ENCODE results near the gene CD101. TPM values are rescaled to one million over a fixed set of nuclear protein-coding genes. Genes with fewer than 3 reads are reported as not detected.

The CD101 gene
- total RNA-seq, 1 experiment from 2014 or later = 0.76 TPM

DNA sequence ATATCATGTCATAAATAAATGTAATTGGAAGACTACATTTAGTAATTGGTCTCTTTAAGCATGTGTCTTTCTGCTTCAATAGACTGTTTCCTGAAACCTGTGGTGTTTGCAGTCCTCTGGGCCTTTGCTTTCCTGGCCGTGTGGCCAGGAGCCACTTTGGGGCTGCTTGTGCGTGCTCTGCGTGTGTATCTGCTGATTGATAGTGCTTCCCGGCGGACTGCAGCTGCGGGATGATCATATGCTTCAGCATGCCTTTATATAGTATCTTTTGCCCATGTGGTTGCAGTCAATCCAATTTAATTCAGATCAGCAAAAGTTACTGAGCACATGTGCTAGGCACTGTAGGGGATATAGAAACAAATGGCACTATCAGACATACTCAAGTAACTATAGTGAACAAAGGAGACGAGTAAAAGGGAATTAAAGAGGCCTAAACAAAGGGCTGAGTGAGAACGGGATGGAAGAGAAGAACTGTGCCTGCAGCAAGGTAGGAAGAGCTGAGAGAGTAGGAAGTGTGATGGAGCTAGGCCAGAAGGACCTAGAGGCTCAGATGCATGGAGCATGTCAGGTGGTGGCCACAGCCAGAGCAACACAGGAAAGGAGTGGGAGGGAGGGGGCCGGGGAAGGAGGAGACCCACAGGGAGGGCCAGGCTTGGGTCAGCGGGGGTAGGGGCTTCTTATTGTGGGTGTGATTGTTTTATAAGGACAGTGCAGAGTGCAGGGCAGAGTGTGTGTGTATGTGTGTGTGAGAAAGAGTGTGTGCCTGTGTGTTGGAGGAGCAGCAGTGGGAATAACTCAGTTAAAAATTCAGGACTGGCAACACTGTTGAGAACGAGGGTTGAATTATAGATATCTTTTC lies 31.4 kb downstream of the CD101 start:
- H3K9me2 ChIP-seq (ENCODE audit: insufficient read depth) = no peaks in the 10 kb centered on the region

DNA sequence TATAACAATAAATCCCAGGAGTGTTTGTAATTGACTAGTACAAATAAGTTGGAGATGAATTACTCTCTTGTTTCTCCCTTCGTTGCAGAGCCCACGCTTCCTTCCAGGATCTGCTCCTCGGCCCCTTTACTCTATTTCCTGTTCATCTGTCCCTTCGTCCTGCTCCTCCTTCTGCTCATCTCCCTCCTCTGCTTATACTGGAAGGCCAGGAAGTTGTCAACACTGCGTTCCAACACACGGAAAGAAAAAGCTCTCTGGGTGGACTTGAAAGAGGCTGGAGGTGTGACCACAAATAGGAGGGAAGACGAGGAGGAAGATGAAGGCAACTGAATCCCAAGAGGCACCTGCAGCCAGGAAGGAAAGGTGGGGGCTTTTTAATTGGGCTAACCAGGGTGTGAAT lies 32.2 kb downstream of the CD101 start:
- no peak overlapping the region for H3K4me3 ChIP-seq
- no peak for DNase-seq
- H4K20me1 ChIP-seq (ENCODE audit: insufficient read depth) = no peaks in the 10 kb centered on the region
- H3K9me2 ChIP-seq (ENCODE audit: insufficient read depth) = no peaks in the 10 kb centered on the region
- intact Hi-C loops (cut with micrococcal nuclease; ENCODE audit: unreplicated experiment) = no loop called here
- no peak overlapping the region for H3K27ac ChIP-seq
- H3K4me1 ChIP-seq (replicated peaks; ENCODE audit: insufficient read depth) = no peaks in the 10 kb centered on the region
- POLR2A ChIA-PET (ENCODE audit: unreplicated experiment) = no interaction called here
- CTCF ChIA-PET = no interaction called here
- no peak overlapping the region for H2AFZ ChIP-seq
- TF ChIP-seq CTCF (conservative IDR thresholded peaks at IDR 0.05) (no peak), EZH2 (IDR thresholded peaks at IDR 0.05; ENCODE audit: low read depth) (no peak)
- H3K27me3 ChIP-seq (ENCODE audit: insufficient read depth, low read depth) = no peaks in the 10 kb centered on the region
- no peaks in the 10 kb centered on the region for H3K36me3 ChIP-seq (ENCODE audit: low read depth)
- BruUV-seq (replicated peaks) = no TSS peak
- no peaks in the 10 kb centered on the region for H3K9me3 ChIP-seq (ENCODE audit: insufficient read depth, low read depth)
- H3K79me2 ChIP-seq (ENCODE audit: low read depth) = no peaks in the 10 kb centered on the region
- H3K4me2 ChIP-seq = no peak overlapping the region
- no peaks in the 10 kb centered on the region for H3F3A ChIP-seq (ENCODE audit: insufficient read depth, low read depth)

More for the DNA sequence above, 31.4 kb downstream of the CD101 start:
- no peaks in the 10 kb centered on the region for H3K9me3 ChIP-seq (ENCODE audit: insufficient read depth, low read depth)
- no peak overlapping the region for H2AFZ ChIP-seq
- no peaks in the 10 kb centered on the region for H4K20me1 ChIP-seq (ENCODE audit: insufficient read depth)
- intact Hi-C loops (cut with micrococcal nuclease; ENCODE audit: unreplicated experiment) = no loop called here
- no peaks in the 10 kb centered on the region for H3K79me2 ChIP-seq (ENCODE audit: low read depth)
- CTCF ChIA-PET = no interaction called here
- H3K36me3 ChIP-seq (ENCODE audit: low read depth) = no peaks in the 10 kb centered on the region
- no peak overlapping the region for H3K4me3 ChIP-seq
- no peaks in the 10 kb centered on the region for H3K4me1 ChIP-seq (replicated peaks; ENCODE audit: insufficient read depth)
- BruUV-seq (replicated peaks) = no TSS peak
- H3K27ac ChIP-seq = no peak overlapping the region
- H3K4me2 ChIP-seq = no peak overlapping the region
- no peaks in the 10 kb centered on the region for H3K27me3 ChIP-seq (ENCODE audit: insufficient read depth, low read depth)
- POLR2A ChIA-PET (ENCODE audit: unreplicated experiment) = no interaction called here
- H3F3A ChIP-seq (ENCODE audit: insufficient read depth, low read depth) = no peaks in the 10 kb centered on the region
- no peak for TF ChIP-seq CTCF (conservative IDR thresholded peaks at IDR 0.05)
- no peak for TF ChIP-seq EZH2 (IDR thresholded peaks at IDR 0.05; ENCODE audit: low read depth)
- no peak for DNase-seq

- ChIA-PET POLR2A (ENCODE audit: unreplicated experiment) (no interaction called here), CTCF (no interaction called here)
- DNase-seq = no peak
- H3K9me2 ChIP-seq (ENCODE audit: insufficient read depth) = no peaks in the 10 kb centered on the region
- H3F3A ChIP-seq (ENCODE audit: insufficient read depth, low read depth) = no peaks in the 10 kb centered on the region
- no peak for TF ChIP-seq CTCF (conservative IDR thresholded peaks at IDR 0.05)
- no peak for TF ChIP-seq EZH2 (IDR thresholded peaks at IDR 0.05; ENCODE audit: low read depth)
- H3K4me1 ChIP-seq (replicated peaks; ENCODE audit: insufficient read depth) = no peaks in the 10 kb centered on the region
- H2AFZ ChIP-seq = no peak overlapping the region
- no TSS peak for BruUV-seq (replicated peaks)
- H3K9me3 ChIP-seq (ENCODE audit: insufficient read depth, low read depth) = no peaks in the 10 kb centered on the region
- H3K4me2 ChIP-seq = no peak overlapping the region
- H3K4me3 ChIP-seq = no peak overlapping the region
- no peak overlapping the region for H3K27ac ChIP-seq
- no peaks in the 10 kb centered on the region for H3K27me3 ChIP-seq (ENCODE audit: insufficient read depth, low read depth)
- no peaks in the 10 kb centered on the region for H3K36me3 ChIP-seq (ENCODE audit: low read depth)
- no peaks in the 10 kb centered on the region for H3K79me2 ChIP-seq (ENCODE audit: low read depth)
- intact Hi-C loops (cut with micrococcal nuclease; ENCODE audit: unreplicated experiment) = no loop called here
- no peaks in the 10 kb centered on the region for H4K20me1 ChIP-seq (ENCODE audit: insufficient read depth)
Observed at GRCh38 chr1:117034791-117035290, 33.3 kb downstream of the CD101 start.
